HL-60/S4 treated with phorbol 12-myristate 13-acetate at 8.2 ng/mL for 4 days and 3 days (cell line): ENCODE results near the gene RGPD8.
"Not testable (repeated sequence)": the region's sequence is repeated elsewhere in the genome, so short reads cannot be mapped to it uniquely, and the experiment has no call there.

Experiments used
- in situ Hi-C: fragments of 300-500 bp; cut with MboI; formaldehyde crosslinking; loops from 2 replicates; pipeline ENCODE4 v1.15.0; 2022; ENCODE audit warnings: low sequenced_read_pairs

Gene RGPD8

GRCh38 chr2:112435716-112436431 lies 2.4 kb upstream of the RGPD8 start:
- in situ Hi-C loops: not testable (repeated sequence)

DNA sequence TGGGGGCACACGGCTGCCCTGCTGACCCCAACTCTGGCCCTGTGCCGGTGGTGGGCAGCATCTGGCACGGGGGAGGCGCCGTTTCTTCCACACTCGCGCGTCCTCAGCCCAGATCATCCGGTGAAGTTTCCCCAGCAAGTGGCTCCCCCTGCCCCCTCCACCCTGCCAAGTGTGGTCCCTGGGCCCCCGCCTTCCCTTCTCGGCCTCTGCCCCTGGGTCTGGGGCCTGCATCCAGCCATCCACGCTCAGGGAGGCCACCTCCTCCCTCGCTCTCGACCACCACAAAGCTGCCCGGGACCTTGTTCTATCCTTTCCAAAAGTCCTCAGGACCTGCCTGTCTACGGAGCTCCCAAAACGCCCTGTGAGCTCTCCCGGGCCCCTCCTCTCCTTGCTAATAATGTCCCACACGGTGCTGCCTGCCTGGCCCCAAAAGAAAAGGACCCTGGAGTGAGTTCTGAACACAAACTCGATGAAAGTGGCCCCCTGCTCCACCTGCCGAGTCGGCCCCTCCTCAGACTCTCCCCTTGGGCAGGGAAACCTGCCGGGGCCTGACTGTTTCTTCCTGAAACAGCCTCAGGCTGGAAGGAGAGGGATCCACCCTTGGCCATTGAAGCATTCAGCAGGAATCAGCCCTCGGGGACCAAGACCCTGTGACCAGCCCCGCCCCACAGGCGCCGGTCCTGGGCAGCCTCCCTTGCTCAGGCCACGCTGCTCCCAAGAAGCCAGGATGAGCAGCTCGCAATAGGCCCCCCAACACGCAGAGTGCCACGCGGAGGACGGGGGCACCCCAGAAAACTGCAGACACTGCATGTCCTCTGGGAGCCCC lies 1.7 kb upstream of the RGPD8 start:
- in situ Hi-C loops: not testable (repeated sequence)

GRCh38 chr2:112433932-112434730 lies 686 bp upstream of the RGPD8 start:
- in situ Hi-C loops: no loop called here

GRCh38 chr2:112432735-112433479 lies 538 bp downstream of the RGPD8 start:
- in situ Hi-C loops: not testable (repeated sequence)

DNA sequence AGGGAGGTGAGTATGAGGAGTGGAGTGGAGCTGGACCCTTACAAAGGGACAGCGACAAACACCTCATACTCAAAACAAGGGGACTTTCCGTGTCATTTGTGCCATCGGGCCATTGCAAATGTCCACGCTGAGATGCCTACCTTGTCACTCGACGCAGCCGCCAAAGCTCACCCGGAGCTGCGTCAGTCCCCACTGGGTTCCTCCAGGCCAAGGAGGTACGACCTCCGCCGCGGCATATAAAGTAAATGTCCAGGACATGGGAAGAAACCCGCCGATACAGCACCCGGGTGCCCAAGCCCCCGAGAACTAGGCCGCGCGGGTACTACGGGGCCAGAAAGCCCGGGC lies 1.1 kb downstream of the RGPD8 start:
- in situ Hi-C loops: not testable (repeated sequence)

- in situ Hi-C loops: not testable (repeated sequence)
These were observed 1.7 kb downstream of the RGPD8 start for GRCh38 chr2:112431587-112432295.

DNA sequence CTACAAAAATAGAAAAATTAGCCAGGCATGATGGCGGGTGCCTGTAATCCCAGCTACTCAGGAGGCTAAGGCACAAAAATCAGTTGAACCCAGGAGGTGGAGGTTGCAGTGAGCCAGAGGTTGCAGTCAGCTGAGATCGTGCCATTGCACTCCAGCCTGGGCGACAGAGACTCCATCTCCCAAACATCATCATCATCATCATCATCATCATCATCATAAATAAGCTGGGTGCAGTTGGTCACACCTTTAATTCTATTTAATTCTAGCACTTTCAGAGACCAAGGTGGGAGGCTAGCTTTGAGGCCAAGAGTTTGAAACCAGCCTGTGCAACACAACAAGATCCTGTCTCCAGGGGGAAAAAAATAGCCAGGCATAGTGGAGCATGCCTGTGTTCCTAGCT lies 8.9 kb downstream of the RGPD8 start:
- in situ Hi-C loops: not testable (repeated sequence)

DNA sequence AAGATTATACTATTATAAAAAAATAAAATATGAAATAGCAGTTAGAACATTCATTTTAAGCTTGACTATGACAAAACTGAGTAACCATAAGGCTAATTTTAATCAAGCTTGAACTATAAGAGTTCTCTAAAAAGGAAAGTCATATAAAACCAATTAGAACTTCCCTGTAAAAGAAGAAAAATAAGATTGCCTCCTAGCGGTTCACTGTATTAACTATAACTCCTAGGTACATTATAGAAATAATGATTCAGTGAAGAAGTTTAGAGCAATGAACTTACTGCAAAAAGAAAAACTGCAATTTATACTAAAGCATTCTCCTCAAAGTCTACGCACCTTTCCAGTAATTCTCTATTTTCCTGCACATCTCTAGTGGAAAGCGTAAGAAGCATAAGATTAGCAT lies 16.6 kb downstream of the RGPD8 start:
- in situ Hi-C loops: not testable (repeated sequence)

- in situ Hi-C loops: not testable (repeated sequence)
These were observed 73.4 kb downstream of the RGPD8 start for GRCh38 chr2:112360055-112360454.

DNA sequence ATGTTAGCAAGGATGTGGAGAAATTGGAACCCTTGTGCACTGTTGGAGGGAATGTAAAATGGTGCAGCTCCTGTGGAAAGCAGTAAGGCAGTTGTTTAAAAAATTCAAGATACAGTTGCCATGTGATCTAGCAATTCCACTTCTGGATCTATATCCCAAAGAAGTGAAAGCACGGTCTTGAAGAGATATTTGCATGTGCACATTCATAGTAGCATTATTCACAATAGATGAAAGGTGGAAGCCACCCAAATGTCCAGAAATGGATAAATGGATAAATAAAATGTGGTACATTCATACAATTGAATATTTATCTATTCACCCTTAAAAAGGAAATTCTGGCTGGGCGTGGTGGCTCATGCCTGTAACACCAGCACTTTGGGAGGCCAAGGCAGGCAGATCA lies 79.1 kb downstream of the RGPD8 start:
- in situ Hi-C loops: not testable (repeated sequence)

DNA sequence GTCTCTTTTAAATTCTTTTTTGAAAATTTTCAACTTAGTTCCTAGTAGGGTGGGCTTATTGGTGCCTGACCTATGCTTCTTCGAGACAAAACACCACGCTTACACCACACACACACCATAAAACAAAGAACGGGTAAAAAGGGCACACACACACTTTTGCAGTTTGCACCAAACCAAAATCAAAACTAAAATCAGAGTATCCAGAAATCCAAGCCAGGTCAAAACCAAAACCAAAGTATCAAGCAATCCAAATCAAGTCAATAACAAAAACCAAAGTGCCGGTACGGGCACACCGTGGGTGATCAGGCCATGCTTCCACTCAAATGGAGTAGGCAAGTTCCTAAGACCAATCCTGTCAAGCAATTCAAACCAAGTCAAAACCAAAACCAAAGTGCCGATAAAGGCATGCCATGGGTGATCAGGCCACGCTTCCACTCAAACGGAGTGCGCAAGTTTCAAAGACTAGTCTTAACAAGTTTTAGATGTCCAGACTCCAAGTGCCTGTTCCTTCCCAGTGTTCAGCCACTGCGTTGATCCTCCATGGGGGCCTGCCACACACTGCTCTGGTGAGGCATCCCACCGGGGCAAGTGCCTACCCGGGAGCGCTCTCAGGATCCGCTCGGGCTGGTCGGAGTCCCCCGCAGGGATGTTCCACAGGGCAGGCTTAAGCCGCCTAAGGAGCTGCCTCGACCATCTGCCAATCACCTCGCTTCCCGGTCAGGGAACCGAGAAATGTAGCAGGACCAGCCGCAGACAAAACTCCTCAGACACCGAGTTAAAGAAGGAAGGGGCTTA lies 80.4 kb downstream of the RGPD8 start:
- in situ Hi-C loops: not testable (repeated sequence)

DNA sequence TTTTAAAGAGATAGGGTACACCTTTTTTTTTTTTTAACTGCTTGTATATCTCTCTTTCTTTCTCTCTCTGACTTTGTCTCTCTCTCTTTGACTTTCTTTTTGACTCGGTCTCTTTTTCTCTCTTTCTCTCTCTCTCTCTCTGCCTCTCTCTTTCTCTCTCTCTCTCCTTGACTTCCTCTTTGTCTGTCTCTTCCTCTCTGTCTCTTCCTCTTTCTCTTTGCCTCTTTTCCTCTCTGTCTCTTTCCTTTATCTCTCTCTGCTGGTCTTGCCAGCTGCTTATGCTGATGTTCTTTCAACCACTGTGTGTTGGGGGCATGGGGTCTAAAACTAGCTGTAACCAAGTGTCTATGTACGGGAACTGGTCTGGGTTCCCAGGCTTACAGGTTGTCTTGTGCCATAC lies 81.2 kb downstream of the RGPD8 start:
- in situ Hi-C loops: not testable (repeated sequence)

DNA sequence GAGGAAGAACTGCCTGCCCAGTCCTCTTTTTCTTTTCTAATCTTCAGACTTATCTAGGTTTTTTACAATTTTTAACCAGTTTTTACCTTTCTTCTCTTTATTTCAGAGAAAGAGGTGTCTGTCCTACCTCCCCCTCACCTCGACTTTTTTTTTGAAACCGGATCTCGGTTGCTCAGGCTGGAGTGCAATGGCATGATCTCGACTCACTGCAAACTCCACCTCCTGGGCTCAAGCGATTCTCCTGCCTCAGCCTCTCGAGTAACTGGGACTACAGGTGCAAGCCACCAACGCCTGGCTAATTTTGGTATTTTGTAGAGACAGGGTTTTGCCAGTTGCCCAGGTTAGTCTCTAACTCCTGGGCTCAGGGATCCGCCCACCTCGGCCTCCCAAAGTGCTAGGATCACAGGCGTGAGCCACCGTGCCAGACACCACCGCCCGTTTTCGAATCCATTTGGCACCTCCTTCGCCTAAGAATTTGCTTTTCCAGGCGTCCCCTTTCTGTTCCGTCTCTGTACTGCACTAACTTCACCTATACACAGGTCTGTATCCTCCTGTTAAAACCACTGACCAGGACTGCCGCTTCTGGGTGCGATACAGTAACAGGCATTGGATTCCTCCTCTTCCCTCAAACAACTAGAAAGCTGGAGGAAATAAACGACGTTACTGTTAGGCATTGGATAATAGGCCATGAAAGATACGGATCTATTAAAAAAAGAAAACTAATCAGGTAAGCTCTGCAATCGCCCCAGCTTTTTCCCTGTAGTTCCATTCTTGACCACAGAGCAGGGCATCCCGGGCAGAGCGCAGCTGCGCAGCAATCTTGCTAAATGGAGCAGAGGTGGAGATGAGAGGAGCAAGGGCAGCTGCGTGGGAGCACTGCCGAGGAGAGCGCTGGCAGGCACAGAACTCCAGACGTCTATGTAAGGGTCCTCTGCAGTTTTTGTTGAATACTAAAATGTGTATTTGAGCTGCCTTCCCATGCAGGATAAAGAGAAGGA lies 88.1 kb downstream of the RGPD8 start:
- in situ Hi-C loops: no loop called here

DNA sequence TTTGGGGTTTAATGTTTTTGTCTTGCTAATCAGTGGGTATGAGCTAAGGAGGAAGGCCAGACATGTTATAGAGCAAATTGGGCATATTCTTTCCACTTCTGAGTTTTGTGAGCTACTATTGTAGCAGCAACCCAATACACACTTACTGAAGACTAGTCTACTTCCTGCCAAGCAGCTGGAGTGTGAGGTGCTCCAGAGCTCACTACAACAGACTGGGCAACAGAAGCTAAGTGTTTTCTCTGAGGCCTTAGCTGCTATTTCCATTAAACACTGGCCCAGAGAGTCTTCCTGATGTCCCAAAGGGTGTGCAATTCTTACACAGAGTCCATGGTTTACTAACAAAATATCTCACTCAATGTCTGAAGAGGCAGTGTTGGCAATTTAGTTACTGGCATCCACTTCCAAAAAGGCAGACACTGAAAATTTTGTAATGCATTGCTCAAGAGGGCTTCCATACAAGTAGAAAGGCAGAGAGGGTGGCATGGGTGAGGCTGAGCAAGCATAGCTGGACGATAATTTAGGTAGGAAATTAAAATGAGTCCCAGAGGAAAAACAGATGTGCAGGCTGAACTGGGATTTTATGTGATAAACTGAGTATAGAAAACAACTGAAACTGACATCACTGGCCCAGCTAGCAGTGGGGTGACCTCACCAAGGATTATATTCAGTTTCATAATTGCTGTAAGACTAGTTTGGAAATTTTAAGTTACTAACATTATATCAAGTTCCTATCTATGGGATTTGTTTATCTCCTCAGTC lies 89.4 kb downstream of the RGPD8 start:
- in situ Hi-C loops: no loop called here

- in situ Hi-C loops: no loop called here
These were observed 91.3 kb downstream of the RGPD8 start for GRCh38 chr2:112342067-112342550.

DNA sequence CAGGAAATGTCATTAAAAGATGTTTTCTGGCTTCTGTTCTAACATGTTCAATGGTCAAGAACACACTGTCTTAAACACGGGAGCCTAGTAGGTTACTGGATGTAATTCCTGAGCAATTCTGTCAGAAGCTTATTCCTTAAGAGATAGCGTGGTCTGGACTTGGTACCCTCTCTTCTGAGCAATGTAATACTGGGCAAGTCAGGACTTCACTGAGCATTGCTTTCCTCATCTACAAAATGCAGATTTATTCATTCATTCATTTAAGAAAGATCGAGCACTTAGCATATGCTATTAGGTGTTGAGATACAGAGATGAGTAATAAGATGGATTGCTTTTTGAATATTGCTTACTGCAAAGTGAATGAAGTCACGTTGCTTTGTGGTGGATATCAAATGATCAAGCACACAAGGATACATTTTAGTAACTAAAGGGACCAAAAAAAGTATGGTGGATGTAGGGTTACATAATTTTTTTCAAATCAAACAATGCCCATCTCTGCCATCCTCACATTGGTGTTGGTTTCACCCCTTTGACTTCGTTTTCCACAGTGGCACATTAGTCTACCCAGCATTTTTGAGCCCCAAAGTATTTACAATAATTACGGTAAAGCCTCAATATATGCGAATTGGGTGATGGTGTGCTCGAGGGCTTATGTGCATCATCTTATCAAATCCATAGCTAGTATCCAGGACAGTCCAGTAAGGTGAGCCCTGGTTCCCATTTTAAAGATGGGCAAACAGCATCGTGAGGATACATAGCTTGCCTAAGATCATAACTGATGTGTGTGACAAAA lies 92.8 kb downstream of the RGPD8 start:
- in situ Hi-C loops: no loop called here

GRCh38 chr2:112339986-112340385 lies 93.5 kb downstream of the RGPD8 start:
- in situ Hi-C loops: no loop called here
